Measurements from ENCODE around the gene PHEX. TPM values are rescaled to one million over a fixed set of nuclear protein-coding genes. Genes with fewer than 3 reads are reported as not detected.

PHEX gene
- total RNA-seq, 2 donors from 2014 or later, result 0.24 to 0.37 TPM

- Mint-ChIP-seq H3K9me3 (no peaks in the 10 kb centered on the region), H3K4me1 (no peaks in the 10 kb centered on the region), H3K4me3 (no peak overlapping the region), H3K36me3 (ENCODE audit: low read depth) (no peaks in the 10 kb centered on the region), H3K27ac (no peak overlapping the region), H3K27me3 (ENCODE audit: insufficient read depth) (no peaks in the 10 kb centered on the region)
- no peaks in the 10 kb centered on the region for H3K36me3 ChIP-seq (ENCODE audit: control insufficient read depth, insufficient read depth, low read length)
- no peak overlapping the region for H3K9ac ChIP-seq (ENCODE audit: extremely low read depth, low read length, poor library complexity, severe bottlenecking)
- TF ChIP-seq, protein P1, sequence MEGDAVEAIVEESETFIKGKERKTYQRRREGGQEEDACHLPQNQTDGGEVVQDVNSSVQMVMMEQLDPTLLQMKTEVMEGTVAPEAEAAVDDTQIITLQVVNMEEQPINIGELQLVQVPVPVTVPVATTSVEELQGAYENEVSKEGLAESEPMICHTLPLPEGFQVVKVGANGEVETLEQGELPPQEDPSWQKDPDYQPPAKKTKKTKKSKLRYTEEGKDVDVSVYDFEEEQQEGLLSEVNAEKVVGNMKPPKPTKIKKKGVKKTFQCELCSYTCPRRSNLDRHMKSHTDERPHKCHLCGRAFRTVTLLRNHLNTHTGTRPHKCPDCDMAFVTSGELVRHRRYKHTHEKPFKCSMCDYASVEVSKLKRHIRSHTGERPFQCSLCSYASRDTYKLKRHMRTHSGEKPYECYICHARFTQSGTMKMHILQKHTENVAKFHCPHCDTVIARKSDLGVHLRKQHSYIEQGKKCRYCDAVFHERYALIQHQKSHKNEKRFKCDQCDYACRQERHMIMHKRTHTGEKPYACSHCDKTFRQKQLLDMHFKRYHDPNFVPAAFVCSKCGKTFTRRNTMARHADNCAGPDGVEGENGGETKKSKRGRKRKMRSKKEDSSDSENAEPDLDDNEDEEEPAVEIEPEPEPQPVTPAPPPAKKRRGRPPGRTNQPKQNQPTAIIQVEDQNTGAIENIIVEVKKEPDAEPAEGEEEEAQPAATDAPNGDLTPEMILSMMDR (conservative IDR thresholded peaks at IDR 0.05), result no peak
- no peak for DNase-seq
- WGBS, 2 experiments (ENCODE audit: insufficient coverage in 1 of 2, insufficient read length in 1 of 2), result 77% methylated on average over 2 of the region's 2 CpGs; no CpG with 5 or more reads in 1 of the 2 experiments
- H3K27ac ChIP-seq (ENCODE audit: low read depth, low read length), result no peak overlapping the region
- H3K9me3 ChIP-seq (ENCODE audit: control insufficient read depth, low read length), result no peaks in the 10 kb centered on the region
- no peaks in the 10 kb centered on the region for H3K27me3 ChIP-seq (ENCODE audit: control insufficient read depth, insufficient read depth, low read length, poor library complexity, severe bottlenecking)
- H3K4me1 ChIP-seq (ENCODE audit: control insufficient read depth, insufficient read depth, low read length), result no peaks in the 10 kb centered on the region
- H3K4me3 ChIP-seq (ENCODE audit: low read length), result no peak overlapping the region
Observed at GRCh38 chrX:22237479-22237878, 205.4 kb downstream of the PHEX start.

DNA sequence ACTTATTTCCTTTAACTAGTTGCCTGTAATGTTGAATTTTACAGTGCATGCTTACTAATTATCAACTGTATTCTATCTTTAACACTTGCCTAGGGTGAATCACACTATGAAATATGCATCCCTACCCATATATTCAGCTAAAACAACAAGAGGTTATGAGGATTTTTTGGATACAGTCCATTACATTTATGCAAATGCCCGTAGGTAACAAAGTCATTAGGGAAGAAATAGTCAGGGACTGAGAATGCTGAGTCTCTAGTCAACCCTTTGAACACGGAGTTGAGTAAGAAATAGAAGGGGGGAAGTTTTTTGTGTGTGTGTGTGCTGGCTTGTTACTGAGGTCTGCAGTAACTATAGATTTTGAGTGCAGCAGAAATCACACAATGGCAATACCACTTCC lies 214.5 kb downstream of the PHEX start:
- Histone ChIP-seq H3K27ac (ENCODE audit: low read depth, low read length) (no peak overlapping the region), H3K9ac (ENCODE audit: extremely low read depth, low read length, poor library complexity, severe bottlenecking) (no peak overlapping the region), H3K9me3 (ENCODE audit: control insufficient read depth, low read length) (no peaks in the 10 kb centered on the region), H3K27me3 (ENCODE audit: control insufficient read depth, insufficient read depth, low read length, poor library complexity, severe bottlenecking) (no peaks in the 10 kb centered on the region), H3K4me1 (ENCODE audit: control insufficient read depth, insufficient read depth, low read length) (no peaks in the 10 kb centered on the region), H3K4me3 (ENCODE audit: low read length) (no peak overlapping the region), H3K36me3 (ENCODE audit: control insufficient read depth, insufficient read depth, low read length) (no peaks in the 10 kb centered on the region)
- Mint-ChIP-seq H3K36me3 (ENCODE audit: low read depth) (no peaks in the 10 kb centered on the region), H3K27me3 (ENCODE audit: insufficient read depth) (no peaks in the 10 kb centered on the region), H3K4me3 (no peak overlapping the region), H3K4me1 (peaks cover 12% of the 10 kb centered on the region), H3K27ac (no peak overlapping the region), H3K9me3 (peaks cover 10% of the 10 kb centered on the region)
- WGBS, 2 experiments (ENCODE audit: insufficient coverage in 1 of 2, insufficient read length in 1 of 2), result 82% methylated on average over 2 of the region's 2 CpGs; no CpG with 5 or more reads in 1 of the 2 experiments
- no peak for DNase-seq
- TF ChIP-seq, protein P1 (conservative IDR thresholded peaks at IDR 0.05), result no peak

DNA sequence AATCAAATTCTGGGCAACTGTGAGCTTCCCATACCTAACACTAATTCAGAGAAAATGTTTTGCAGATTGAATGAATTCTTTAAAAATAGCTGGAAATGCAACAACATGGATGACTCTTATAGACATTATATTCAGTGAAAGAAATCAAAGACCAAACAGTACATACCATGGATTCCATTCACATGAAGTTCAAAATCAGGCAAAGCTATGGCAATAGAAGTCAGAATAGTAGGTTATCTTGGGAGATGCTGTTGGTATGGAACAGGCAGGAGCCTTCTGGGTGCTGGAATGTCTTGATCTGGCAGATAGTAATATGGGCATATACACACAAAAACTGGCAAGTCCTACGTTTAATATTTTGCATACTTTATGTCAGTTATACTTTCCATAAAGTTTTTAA lies 215.0 kb downstream of the PHEX start:
- Mint-ChIP-seq H3K36me3 (ENCODE audit: low read depth) (no peaks in the 10 kb centered on the region), H3K4me3 (no peak overlapping the region), H3K27me3 (ENCODE audit: insufficient read depth) (no peaks in the 10 kb centered on the region), H3K27ac (no peak overlapping the region), H3K4me1 (peaks cover 12% of the 10 kb centered on the region), H3K9me3 (peaks cover 10% of the 10 kb centered on the region)
- DNase-seq, result no peak
- no peak overlapping the region for H3K4me3 ChIP-seq (ENCODE audit: low read length)
- no peaks in the 10 kb centered on the region for H3K4me1 ChIP-seq (ENCODE audit: control insufficient read depth, insufficient read depth, low read length)
- TF ChIP-seq, protein P1 (conservative IDR thresholded peaks at IDR 0.05), result no peak
- no peaks in the 10 kb centered on the region for H3K27me3 ChIP-seq (ENCODE audit: control insufficient read depth, insufficient read depth, low read length, poor library complexity, severe bottlenecking)
- no peaks in the 10 kb centered on the region for H3K9me3 ChIP-seq (ENCODE audit: control insufficient read depth, low read length)
- no peak overlapping the region for H3K27ac ChIP-seq (ENCODE audit: low read depth, low read length)
- no peaks in the 10 kb centered on the region for H3K36me3 ChIP-seq (ENCODE audit: control insufficient read depth, insufficient read depth, low read length)
- no peak overlapping the region for H3K9ac ChIP-seq (ENCODE audit: extremely low read depth, low read length, poor library complexity, severe bottlenecking)
- no CpG with 5 or more reads among the region's 1 CpG for WGBS, 2 experiments (ENCODE audit: insufficient coverage in 1 of 2, insufficient read length in 1 of 2)

All from endodermal cell (in vitro differentiated cells).